ENCODE measurements around the gene HTRA1.
A peak's percentile ranks its signal among the peaks of the same experiment; 100 is the strongest.

Gene HTRA1

GRCh38 chr10:122497241-122497640 is 35.9 kb downstream of the HTRA1 start:
- no peak for DNase-seq

GRCh38 chr10:122498521-122498920 is 37.2 kb downstream of the HTRA1 start:
- no peak for DNase-seq

GRCh38 chr10:122499012-122499411 is 37.7 kb downstream of the HTRA1 start:
- DNase-seq, result no peak

- DNase-seq, result peak; percentile 81
These were observed 38.2 kb downstream of the HTRA1 start for GRCh38 chr10:122499491-122499941.

GRCh38 chr10:122500194-122500593 is 38.8 kb downstream of the HTRA1 start:
- no peak for DNase-seq

GRCh38 chr10:122500726-122501125 is 39.4 kb downstream of the HTRA1 start:
- no peak for DNase-seq

- DNase-seq, result peak; percentile 81
These were observed 41.7 kb downstream of the HTRA1 start for GRCh38 chr10:122503012-122503411.

- DNase-seq, result no peak
These were observed 42.7 kb downstream of the HTRA1 start for GRCh38 chr10:122503886-122504609.

GRCh38 chr10:122504610-122504950 is 43.2 kb downstream of the HTRA1 start:
- peak; percentile 92 for DNase-seq

GRCh38 chr10:122505011-122505410 is 43.7 kb downstream of the HTRA1 start:
- DNase-seq, result no peak

- no peak for DNase-seq
These were observed 44.7 kb downstream of the HTRA1 start for GRCh38 chr10:122505885-122506645.

GRCh38 chr10:122507616-122508015 is 46.3 kb downstream of the HTRA1 start:
- DNase-seq, result no peak

GRCh38 chr10:122508021-122508420 is 46.7 kb downstream of the HTRA1 start:
- no peak for DNase-seq

- no peak for DNase-seq
These were observed 48.0 kb downstream of the HTRA1 start for GRCh38 chr10:122509323-122509722.

GRCh38 chr10:122510326-122510725 is 49.0 kb downstream of the HTRA1 start:
- DNase-seq, result peak; percentile 48

GRCh38 chr10:122510736-122511135 is 49.4 kb downstream of the HTRA1 start:
- DNase-seq, result no peak

GRCh38 chr10:122513053-122513452 is 51.7 kb downstream of the HTRA1 start:
- DNase-seq, result no peak

- DNase-seq, result peak; percentile 43
These were observed 52.9 kb downstream of the HTRA1 start for GRCh38 chr10:122514045-122514840.

GRCh38 chr10:122515022-122515424 is 53.7 kb downstream of the HTRA1 start:
- DNase-seq, result no peak

GRCh38 chr10:122515588-122516231 is 54.4 kb downstream of the HTRA1 start:
- peak; percentile 41 for DNase-seq

GRCh38 chr10:122516734-122517133 is 55.4 kb downstream of the HTRA1 start:
- no peak for DNase-seq

- no peak for DNase-seq
These were observed 57.8 kb downstream of the HTRA1 start for GRCh38 chr10:122519144-122519543.

GRCh38 chr10:122519873-122520272 is 58.5 kb downstream of the HTRA1 start:
- no peak for DNase-seq
